Mesenchymal stem cell (in vitro differentiated cells and primary cell): Measurements from ENCODE around the gene ZNF562.

Source experiments
- DNase-seq: peaks from one replicate; pipeline ENCODE4 v3.0.0-alpha.2; 2013
- H2AFZ ChIP-seq: one replicate; pipeline ENCODE4 v1.6.1; 2013; ENCODE audit warnings: low read depth, mild to moderate bottlenecking, control low read depth, inconsistent platforms, low read length, moderate library complexity
- H2AK5ac ChIP-seq: 2 replicates; pipeline ENCODE4 v1.6.1; 2013; ENCODE audit warnings: low read length, moderate library complexity, mild to moderate bottlenecking, inconsistent platforms; ENCODE audit not compliant: severe bottlenecking
- H2BK120ac ChIP-seq: one replicate; pipeline ENCODE4 v1.6.1; 2013; ENCODE audit warnings: low read depth, mild to moderate bottlenecking, inconsistent platforms, low read length, moderate library complexity
- H2BK12ac ChIP-seq, 2 experiments: one replicate each; pipeline ENCODE4 v1.6.1; 2013; ENCODE audit warnings: inconsistent platforms in 2 of 2, low read length in 2 of 2, mild to moderate bottlenecking in 2 of 2, moderate library complexity in 2 of 2, control low read depth in 1 of 2
- H2BK15ac ChIP-seq: one replicate; pipeline ENCODE4 v1.6.1; 2013; ENCODE audit warnings: mild to moderate bottlenecking, low read depth, inconsistent platforms; ENCODE audit not compliant: poor library complexity, severe bottlenecking
- H2BK5ac ChIP-seq: 2 replicates; pipeline ENCODE4 v1.6.1; 2013; ENCODE audit warnings: low read depth, mild to moderate bottlenecking, low read length, control low read depth, inconsistent platforms; ENCODE audit not compliant: poor library complexity, severe bottlenecking
- H3K14ac ChIP-seq, 2 experiments: one replicate each; pipeline ENCODE4 v1.6.1; 2013; ENCODE audit warnings: inconsistent platforms in 2 of 2, low read length in 2 of 2, control low read depth in 1 of 2, mild to moderate bottlenecking in 1 of 2, moderate library complexity in 1 of 2
- H3K18ac ChIP-seq, 2 experiments: one replicate each; pipeline ENCODE4 v1.6.1; 2013; ENCODE audit warnings: inconsistent platforms in 2 of 2, low read length in 2 of 2, control low read depth in 1 of 2, low read depth in 1 of 2, mild to moderate bottlenecking in 1 of 2
- H3K23ac ChIP-seq, 2 experiments: one replicate each; pipeline ENCODE4 v1.6.1; 2013; ENCODE audit warnings: inconsistent platforms in 2 of 2, low read length in 2 of 2, mild to moderate bottlenecking in 2 of 2, moderate library complexity in 2 of 2, control low read depth in 1 of 2
- H3K27ac ChIP-seq: 2 replicates; pipeline ENCODE4 v1.5.1; 2013; ENCODE audit warnings: mild to moderate bottlenecking, moderate library complexity, low read length, control low read depth, inconsistent platforms; ENCODE audit not compliant: poor library complexity, severe bottlenecking
- H3K27me3 ChIP-seq, 2 experiments: 2 replicates each; pipeline versions ENCODE4 v1.6.1 to v1.7.0; 2013; ENCODE audit warnings: low read length in 2 of 2, mild to moderate bottlenecking in 2 of 2, moderate library complexity in 2 of 2, control low read depth in 1 of 2, inconsistent platforms in 1 of 2; ENCODE audit not compliant: control insufficient read depth in 1 of 2, insufficient read depth in 1 of 2
- H3K36me3 ChIP-seq, 2 experiments: 2 replicates each; pipeline versions ENCODE4 v1.6.1 to v1.7.0; 2013; ENCODE audit warnings: low read length in 2 of 2, control low read depth in 1 of 2, inconsistent platforms in 1 of 2, low read depth in 1 of 2, mild to moderate bottlenecking in 1 of 2; ENCODE audit not compliant: insufficient read depth in 2 of 2, control insufficient read depth in 1 of 2
- H3K4ac ChIP-seq, 2 experiments: one replicate each; pipeline ENCODE4 v1.6.1; 2013; ENCODE audit warnings: inconsistent platforms in 2 of 2, low read length in 2 of 2, mild to moderate bottlenecking in 2 of 2, moderate library complexity in 2 of 2, control low read depth in 1 of 2, low read depth in 1 of 2
- H3K4me1 ChIP-seq: 2 replicates; pipeline ENCODE4 v1.6.1; 2013; ENCODE audit warnings: low read depth, low read length, control low read depth; ENCODE audit not compliant: control insufficient read depth, insufficient read depth
- H3K4me2 ChIP-seq: 2 replicates; pipeline ENCODE4 v1.6.1; 2013; ENCODE audit warnings: low read length, mild to moderate bottlenecking, inconsistent platforms; ENCODE audit not compliant: poor library complexity, severe bottlenecking
- H3K4me3 ChIP-seq, 2 experiments: 2 replicates each; pipeline versions ENCODE4 v1.5.1 to v1.7.0; 2013; ENCODE audit warnings: low read length in 2 of 2, mild to moderate bottlenecking in 2 of 2, control low read depth in 1 of 2, low read depth in 1 of 2; ENCODE audit not compliant: insufficient read depth in 1 of 2
- H3K79me1 ChIP-seq: replicated peaks from 2 replicates; pipeline ENCODE4 v1.6.1; 2013; ENCODE audit warnings: mild to moderate bottlenecking, control low read depth, low read length, inconsistent platforms; ENCODE audit not compliant: poor library complexity, severe bottlenecking
- H3K9ac ChIP-seq: 2 replicates; pipeline ENCODE4 v1.7.0; 2013; ENCODE audit warnings: mild to moderate bottlenecking, low read length, moderate library complexity
- H3K9me3 ChIP-seq: 2 replicates; pipeline ENCODE4 v1.7.0; 2013; ENCODE audit warnings: mild to moderate bottlenecking, low read length; ENCODE audit not compliant: control insufficient read depth
- H4K8ac ChIP-seq: one replicate; pipeline ENCODE4 v1.6.1; 2013; ENCODE audit warnings: inconsistent platforms, mild to moderate bottlenecking, low read length, moderate library complexity
- H4K91ac ChIP-seq: one replicate; pipeline ENCODE4 v1.6.1; 2013; ENCODE audit warnings: mild to moderate bottlenecking, low read length, inconsistent platforms
- WGBS: methylation state at CpG from one replicate; pipeline ENCODE4 v1.1.7; 2013; ENCODE audit warnings: mixed read lengths; 5-methylcytosine and 5-hydroxymethylcytosine counted together

Gene ZNF562

GRCh38 chr19:9650345-9650744, 24.6 kb downstream of the ZNF562 start:
- Histone ChIP-seq H3K9ac (no peak overlapping the region), H3K4me1 (no peaks in the 10 kb centered on the region), H3K4me3 (peak overlapping the region in 1 of 2 experiments; percentile 29), H4K91ac (no peak overlapping the region), H3K79me1 (peaks cover 7% of the 10 kb centered on the region), H2BK120ac (no peak overlapping the region), H3K4ac (no peak overlapping the region), H2AFZ (no peak overlapping the region), H4K8ac (no peak overlapping the region), H3K27ac (no peak overlapping the region), H3K4me2 (no peak overlapping the region), H2BK5ac (no peak overlapping the region), H2BK15ac (no peak overlapping the region), H3K23ac (no peak overlapping the region), H3K14ac (no peak overlapping the region), H3K36me3 (peaks cover 40 to 90% of the 10 kb centered on the region in 2 experiments), H3K27me3 (no peaks in the 10 kb centered on the region), H3K18ac (no peak overlapping the region), H2AK5ac (no peak overlapping the region), H3K9me3 (peaks cover 69% of the 10 kb centered on the region), H2BK12ac (no peak overlapping the region)
- WGBS = 92% methylated on average over 5 of the region's 5 CpGs
- no peak for DNase-seq

GRCh38 chr19:9645472-9645871, 29.4 kb downstream of the ZNF562 start:
- no peak overlapping the region for H2BK120ac ChIP-seq
- DNase-seq = no peak
- H2BK12ac ChIP-seq = no peak overlapping the region
- H3K4me3 ChIP-seq = no peak overlapping the region
- H2BK5ac ChIP-seq = no peak overlapping the region
- no CpG with 5 or more reads among the region's 1 CpG for whole genome bisulfite sequencing
- H3K36me3 ChIP-seq = peaks cover 37 to 64% of the 10 kb centered on the region in 2 experiments
- no peak overlapping the region for H3K23ac ChIP-seq
- no peak overlapping the region for H3K4me2 ChIP-seq
- H3K9ac ChIP-seq = no peak overlapping the region
- no peaks in the 10 kb centered on the region for H3K27me3 ChIP-seq
- H3K4ac ChIP-seq = no peak overlapping the region
- peaks cover 9% of the 10 kb centered on the region for H3K79me1 ChIP-seq
- H2AK5ac ChIP-seq = no peak overlapping the region
- peaks cover 32% of the 10 kb centered on the region for H3K9me3 ChIP-seq
- H2AFZ ChIP-seq = no peak overlapping the region
- H3K14ac ChIP-seq = no peak overlapping the region
- H3K18ac ChIP-seq = no peak overlapping the region
- no peaks in the 10 kb centered on the region for H3K4me1 ChIP-seq
- H4K91ac ChIP-seq = no peak overlapping the region
- no peak overlapping the region for H4K8ac ChIP-seq
- H3K27ac ChIP-seq = no peak overlapping the region
- no peak overlapping the region for H2BK15ac ChIP-seq

- no peak for DNase-seq
- Histone ChIP-seq H4K8ac (no peak overlapping the region), H3K18ac (no peak overlapping the region), H3K23ac (no peak overlapping the region), H3K27ac (no peak overlapping the region), H3K4me2 (no peak overlapping the region), H2AFZ (no peak overlapping the region), H3K4me3 (no peak overlapping the region), H3K79me1 (peaks cover 16% of the 10 kb centered on the region), H3K14ac (no peak overlapping the region), H2BK120ac (no peak overlapping the region), H2AK5ac (no peak overlapping the region), H2BK12ac (no peak overlapping the region), H2BK15ac (no peak overlapping the region), H3K36me3 (peaks cover 38 to 58% of the 10 kb centered on the region in 2 experiments), H3K27me3 (no peaks in the 10 kb centered on the region), H3K4me1 (no peaks in the 10 kb centered on the region), H3K4ac (no peak overlapping the region), H3K9me3 (peaks cover 32% of the 10 kb centered on the region), H4K91ac (no peak overlapping the region), H2BK5ac (no peak overlapping the region), H3K9ac (no peak overlapping the region)
- 93% methylated on average over 4 of the region's 4 CpGs for WGBS
These were observed 30.4 kb downstream of the ZNF562 start for GRCh38 chr19:9644472-9644871.

GRCh38 chr19:9641810-9642209, 33.1 kb downstream of the ZNF562 start:
- no peak overlapping the region for H3K14ac ChIP-seq
- no peak overlapping the region for H3K18ac ChIP-seq
- no peak overlapping the region for H2BK12ac ChIP-seq
- no peak overlapping the region for H3K4ac ChIP-seq
- H4K8ac ChIP-seq = no peak overlapping the region
- H3K4me2 ChIP-seq = no peak overlapping the region
- H3K4me1 ChIP-seq = no peaks in the 10 kb centered on the region
- no peak overlapping the region for H2BK120ac ChIP-seq
- WGBS = 97% methylated on average over 5 of the region's 6 CpGs
- H3K27ac ChIP-seq = no peak overlapping the region
- H3K9ac ChIP-seq = no peak overlapping the region
- peaks cover 34 to 51% of the 10 kb centered on the region in 2 experiments for H3K36me3 ChIP-seq
- no peaks in the 10 kb centered on the region for H3K27me3 ChIP-seq
- H2BK5ac ChIP-seq = no peak overlapping the region
- H2BK15ac ChIP-seq = no peak overlapping the region
- H4K91ac ChIP-seq = no peak overlapping the region
- no peak overlapping the region for H3K4me3 ChIP-seq
- peaks cover 19% of the 10 kb centered on the region for H3K9me3 ChIP-seq
- H3K23ac ChIP-seq = no peak overlapping the region
- no peak overlapping the region for H2AK5ac ChIP-seq
- peaks cover 15% of the 10 kb centered on the region for H3K79me1 ChIP-seq
- DNase-seq = no peak
- H2AFZ ChIP-seq = no peak overlapping the region
